ENCODE measurements around the gene ACTR5.

DNA sequence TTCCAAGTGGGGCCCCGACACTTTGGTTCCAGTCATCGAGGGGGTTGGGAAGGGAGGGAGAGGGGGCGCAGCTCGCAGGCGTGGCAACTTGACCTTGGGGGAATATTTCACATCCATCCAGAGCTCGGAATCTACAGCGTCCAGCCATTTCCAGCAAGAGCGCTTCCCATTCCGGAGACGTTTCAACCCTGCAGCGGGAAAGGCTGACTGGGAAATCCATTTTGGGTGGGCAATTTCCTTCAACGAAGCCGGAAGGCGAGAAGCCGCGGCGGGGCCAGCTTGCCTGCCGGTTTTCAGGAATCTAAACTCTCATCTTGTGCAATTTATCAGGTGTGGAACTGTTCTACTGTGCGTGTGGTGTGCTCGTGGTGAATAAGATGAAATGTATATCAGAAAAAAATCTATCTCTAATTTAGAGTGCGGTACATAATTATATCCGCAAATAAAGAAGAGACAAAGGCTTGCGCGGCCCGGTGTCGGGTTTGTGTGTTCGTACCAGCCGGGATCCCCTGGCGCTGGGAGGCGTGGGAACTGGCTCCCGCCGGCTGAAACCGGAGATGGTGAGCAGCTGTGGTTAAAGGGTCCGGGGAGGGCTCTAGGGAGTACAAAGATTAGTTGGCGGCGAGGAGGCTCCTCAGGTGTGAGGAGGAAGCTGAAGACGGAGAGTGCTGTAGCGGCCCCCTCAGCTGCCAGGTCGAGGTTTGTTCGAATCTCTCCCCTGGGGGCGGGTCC is 19.2 kb upstream of the ACTR5 start:
- TF ChIP-seq, protein P1, sequence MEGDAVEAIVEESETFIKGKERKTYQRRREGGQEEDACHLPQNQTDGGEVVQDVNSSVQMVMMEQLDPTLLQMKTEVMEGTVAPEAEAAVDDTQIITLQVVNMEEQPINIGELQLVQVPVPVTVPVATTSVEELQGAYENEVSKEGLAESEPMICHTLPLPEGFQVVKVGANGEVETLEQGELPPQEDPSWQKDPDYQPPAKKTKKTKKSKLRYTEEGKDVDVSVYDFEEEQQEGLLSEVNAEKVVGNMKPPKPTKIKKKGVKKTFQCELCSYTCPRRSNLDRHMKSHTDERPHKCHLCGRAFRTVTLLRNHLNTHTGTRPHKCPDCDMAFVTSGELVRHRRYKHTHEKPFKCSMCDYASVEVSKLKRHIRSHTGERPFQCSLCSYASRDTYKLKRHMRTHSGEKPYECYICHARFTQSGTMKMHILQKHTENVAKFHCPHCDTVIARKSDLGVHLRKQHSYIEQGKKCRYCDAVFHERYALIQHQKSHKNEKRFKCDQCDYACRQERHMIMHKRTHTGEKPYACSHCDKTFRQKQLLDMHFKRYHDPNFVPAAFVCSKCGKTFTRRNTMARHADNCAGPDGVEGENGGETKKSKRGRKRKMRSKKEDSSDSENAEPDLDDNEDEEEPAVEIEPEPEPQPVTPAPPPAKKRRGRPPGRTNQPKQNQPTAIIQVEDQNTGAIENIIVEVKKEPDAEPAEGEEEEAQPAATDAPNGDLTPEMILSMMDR (IDR thresholded peaks at IDR 0.05 in 2 of 3, conservative IDR thresholded peaks at IDR 0.05 in 1 of 3; ENCODE audit: borderline replicate concordance in 1 of 3, insufficient read depth in 1 of 3, low read depth in 2 of 3, low read length in 2 of 3): no peak
- TF ChIP-seq, protein P2, sequence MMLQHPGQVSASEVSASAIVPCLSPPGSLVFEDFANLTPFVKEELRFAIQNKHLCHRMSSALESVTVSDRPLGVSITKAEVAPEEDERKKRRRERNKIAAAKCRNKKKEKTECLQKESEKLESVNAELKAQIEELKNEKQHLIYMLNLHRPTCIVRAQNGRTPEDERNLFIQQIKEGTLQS (IDR thresholded peaks at IDR 0.05): no peak
- TF ChIP-seq, protein P3, sequence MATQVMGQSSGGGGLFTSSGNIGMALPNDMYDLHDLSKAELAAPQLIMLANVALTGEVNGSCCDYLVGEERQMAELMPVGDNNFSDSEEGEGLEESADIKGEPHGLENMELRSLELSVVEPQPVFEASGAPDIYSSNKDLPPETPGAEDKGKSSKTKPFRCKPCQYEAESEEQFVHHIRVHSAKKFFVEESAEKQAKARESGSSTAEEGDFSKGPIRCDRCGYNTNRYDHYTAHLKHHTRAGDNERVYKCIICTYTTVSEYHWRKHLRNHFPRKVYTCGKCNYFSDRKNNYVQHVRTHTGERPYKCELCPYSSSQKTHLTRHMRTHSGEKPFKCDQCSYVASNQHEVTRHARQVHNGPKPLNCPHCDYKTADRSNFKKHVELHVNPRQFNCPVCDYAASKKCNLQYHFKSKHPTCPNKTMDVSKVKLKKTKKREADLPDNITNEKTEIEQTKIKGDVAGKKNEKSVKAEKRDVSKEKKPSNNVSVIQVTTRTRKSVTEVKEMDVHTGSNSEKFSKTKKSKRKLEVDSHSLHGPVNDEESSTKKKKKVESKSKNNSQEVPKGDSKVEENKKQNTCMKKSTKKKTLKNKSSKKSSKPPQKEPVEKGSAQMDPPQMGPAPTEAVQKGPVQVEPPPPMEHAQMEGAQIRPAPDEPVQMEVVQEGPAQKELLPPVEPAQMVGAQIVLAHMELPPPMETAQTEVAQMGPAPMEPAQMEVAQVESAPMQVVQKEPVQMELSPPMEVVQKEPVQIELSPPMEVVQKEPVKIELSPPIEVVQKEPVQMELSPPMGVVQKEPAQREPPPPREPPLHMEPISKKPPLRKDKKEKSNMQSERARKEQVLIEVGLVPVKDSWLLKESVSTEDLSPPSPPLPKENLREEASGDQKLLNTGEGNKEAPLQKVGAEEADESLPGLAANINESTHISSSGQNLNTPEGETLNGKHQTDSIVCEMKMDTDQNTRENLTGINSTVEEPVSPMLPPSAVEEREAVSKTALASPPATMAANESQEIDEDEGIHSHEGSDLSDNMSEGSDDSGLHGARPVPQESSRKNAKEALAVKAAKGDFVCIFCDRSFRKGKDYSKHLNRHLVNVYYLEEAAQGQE (IDR thresholded peaks at IDR 0.05; ENCODE audit: low read depth): no peak
- no peak for TF ChIP-seq POLR2A (IDR thresholded peaks at IDR 0.05; ENCODE audit: borderline replicate concordance, extremely low read depth, insufficient read depth, insufficient read length)

Data from HCT116 (cell line).